ENCODE measurements around the gene G6PD. TPM values are rescaled to one million over a fixed set of nuclear protein-coding genes. Genes with fewer than 3 reads are reported as not detected.

The G6PD gene
- total and polyA plus RNA-seq, 2 of the 4 experiments (the other 2 are of a cell fraction): 77.1 to 213 TPM

GRCh38 chrX:154545673-154546274, 872 bp downstream of the G6PD start:
- in situ Hi-C loops (cut with MboI; ENCODE audit: low sequenced_read_pairs) (loop anchor here (25.0 kb wide), 1 partner anchor 1583 kb away; no protein-coding TSS in a partner anchor), dilution Hi-C loops (cut with HindIII; ENCODE audit: low sequenced_read_pairs, unreplicated experiment) (no loop called here), intact Hi-C loops (cut with micrococcal nuclease) (loop anchor here (2.0 kb wide), 2 partner anchors 29 to 55 kb away; partner anchors contain the start of genes FAM3A and SLC10A3)
- peaks cover 18% of the 10 kb centered on the region for H3K9me1 ChIP-seq (ENCODE audit: insufficient read depth, low read length)
- H3K4me3 ChIP-seq (ENCODE audit: insufficient read depth, low read depth, low read length): peak overlapping the region; percentile 95
- H3K27ac ChIP-seq (ENCODE audit: insufficient read depth, low read length): peak overlapping the region; percentile 93
- H2BK20ac ChIP-seq (ENCODE audit: low read depth, low read length): no peak overlapping the region; the same call in 1 of the 2 replicates
- H4K8ac ChIP-seq (ENCODE audit: low read depth in 2 of 2, low read length in 2 of 2): no peak overlapping the region
- H2BK120ac ChIP-seq (ENCODE audit: low read depth, low read length): no peak overlapping the region
- ChIA-PET CTCF (interaction anchor here (0.8 kb wide), 1 partner anchor 8 kb away, joined by 3 read pairs; no protein-coding TSS in a partner anchor), POLR2A (ENCODE audit: unreplicated experiment) (interaction anchor here (0.6 to 1.2 kb wide), 3 partner anchors 144 to 230 kb away, joined by 4 to 7 read pairs (median 5); partner anchors contain the start of gene FLNA)
- peak overlapping the region; percentile 48 for H3K23ac ChIP-seq (ENCODE audit: low read depth, low read length)
- H2BK5ac ChIP-seq (ENCODE audit: low read depth, low read length, poor library complexity, severe bottlenecking): no peak overlapping the region
- peaks cover 13% of the 10 kb centered on the region; the same call in 1 of the 2 replicates for H4K20me1 ChIP-seq (ENCODE audit: insufficient read depth, low read length)
- no peak for ATAC-seq (ENCODE audit: low read depth)
- peak overlapping the region; percentile 64 for H3K14ac ChIP-seq (replicated peaks; ENCODE audit: low read depth, low read length)
- no peak overlapping the region for H4K5ac ChIP-seq (ENCODE audit: low read depth, low read length)
- peaks cover 23% of the 10 kb centered on the region for H3K4me1 ChIP-seq (ENCODE audit: control insufficient read depth, insufficient read depth, low read length)
- WGBS, 2 experiments (ENCODE audit: extremely low coverage in 2 of 2, insufficient read length in 1 of 2): 89% methylated on average over 5 of the region's 17 CpGs; no CpG with 5 or more reads in 1 of the 2 experiments
- no peak overlapping the region for H2AFZ ChIP-seq (replicated peaks; ENCODE audit: low read length, poor library complexity)
- no peak overlapping the region for H3K18ac ChIP-seq (ENCODE audit: low read depth, low read length)
- H3K4ac ChIP-seq (ENCODE audit: low read depth, low read length): peak overlapping the region; percentile 77
- no peaks in the 10 kb centered on the region for H3K9me3 ChIP-seq (ENCODE audit: control insufficient read depth, insufficient read depth, low read length)
- H2AK5ac ChIP-seq (ENCODE audit: low read depth, low read length): no peak overlapping the region
- H3K36me3 ChIP-seq (ENCODE audit: control insufficient read depth, insufficient read depth, low read length): peaks cover 32% of the 10 kb centered on the region
- no peak for TF ChIP-seq MXI1 (IDR thresholded peaks at IDR 0.05; ENCODE audit: borderline replicate concordance, low read depth, low read length)
- H2AK9ac ChIP-seq (replicated peaks; ENCODE audit: low read depth, low read length, poor library complexity): no peak overlapping the region
- H3K56ac ChIP-seq (ENCODE audit: extremely low read depth, insufficient read depth, low read length): no peak overlapping the region
- H3K27me3 ChIP-seq (ENCODE audit: control insufficient read depth, insufficient read depth, low read length): no peaks in the 10 kb centered on the region
- no peak overlapping the region for H4K91ac ChIP-seq (ENCODE audit: insufficient read depth, low read depth, low read length)
- peak overlapping the region; percentile 90 for H3K4me2 ChIP-seq (ENCODE audit: low read depth, low read length)
- H3K79me1 ChIP-seq (ENCODE audit: low read depth in 1 of 2, low read length in 2 of 2): peaks cover 8 to 58% of the 10 kb centered on the region in 2 experiments; a peak in 3 of 4 replicates
- BruUV-seq (replicated peaks): no TSS peak
- H2BK15ac ChIP-seq (ENCODE audit: low read depth, low read length): no peak overlapping the region
- H3K9ac ChIP-seq (ENCODE audit: low read depth, low read length): peak overlapping the region; percentile 97
- DNase-seq: no peak
